Panc1 (cell line): ENCODE data around the gene NCKAP5L. TPM values are rescaled to one million over a fixed set of nuclear protein-coding genes. Genes with fewer than 3 reads are reported as not detected.

Experiments
- ATAC-seq: fragments of 200-7000 bp; cut with Tn5 transposase; 2 replicates; pipeline ENCODE4 v1.9.1; 2020; ENCODE audit warnings: mild to moderate bottlenecking, moderate library complexity
- BruUV-seq: library from RNA; stranded (reverse); fragments of 400-500 nt; replicated peaks from 2 replicates; lab custom pipeline; 2021; lab: Mats Ljungman, UMichigan
- CTCF ChIA-PET: fragments of 300-600 bp; sonication (Branson Sonifier 250); formaldehyde crosslinking; loops from one replicate; lab custom pipeline; 2022; ENCODE audit warnings: antibody characterized with exemption; lab: Charles Lee
- POLR2A ChIA-PET: fragments of 300-600 bp; sonication (Branson Sonifier 250); formaldehyde crosslinking; loops from one replicate; lab custom pipeline; 2022; ENCODE audit warnings: antibody characterized with exemption; lab: Charles Lee
- DNase-seq: peaks from one replicate; pipeline ENCODE4 v3.0.0-alpha.2; 2010; ENCODE audit warnings: low read depth, low spot score
- H3K27ac ChIP-seq: 2 replicates; pipeline ENCODE4 v1.5.1; 2011; ENCODE audit warnings: mild to moderate bottlenecking, low read length, inconsistent platforms
- H3K27me3 ChIP-seq: fragments of 200-500 bp; sonication (Bioruptor generic); 2 replicates; pipeline ENCODE4 v1.6.0; 2014; ENCODE audit warnings: low read length, inconsistent platforms; ENCODE audit not compliant: control insufficient read depth, insufficient read depth
- H3K36me3 ChIP-seq: fragments of 200-500 bp; sonication (Bioruptor generic); 2 replicates; pipeline ENCODE4 v1.5.1; 2014; ENCODE audit warnings: inconsistent platforms, mild to moderate bottlenecking, low read length, moderate library complexity; ENCODE audit not compliant: control insufficient read depth, insufficient read depth
- H3K4me1 ChIP-seq: 2 replicates; pipeline ENCODE4 v1.5.1; 2011; ENCODE audit warnings: inconsistent platforms, mild to moderate bottlenecking, low read length, moderate library complexity; ENCODE audit not compliant: control insufficient read depth, insufficient read depth
- H3K4me3 ChIP-seq, 2 experiments: 2 replicates each; pipeline ENCODE4 v1.5.1; 2011 to 2012; ENCODE audit warnings: low read depth in 2 of 2, low read length in 2 of 2, mild to moderate bottlenecking in 2 of 2, inconsistent platforms in 1 of 2, moderate library complexity in 1 of 2
- H3K9me3 ChIP-seq: fragments of 200-500 bp; sonication (Bioruptor generic); 2 replicates; pipeline ENCODE4 v1.5.1; 2014; ENCODE audit warnings: low read depth, mild to moderate bottlenecking, inconsistent platforms, low read length, moderate library complexity; ENCODE audit not compliant: control insufficient read depth, insufficient read depth
- CTCF ChIP-seq: fragments of 450-650 bp; IDR thresholded peaks from 2 replicates; pipeline ENCODE4 v1.5.1; 2017; ENCODE audit warnings: mild to moderate bottlenecking
- POLR2AphosphoS5 ChIP-seq: IDR thresholded peaks from 2 replicates; pipeline ENCODE4 v1.6.1; 2012; ENCODE audit warnings: mild to moderate bottlenecking, low read depth, low read length, moderate library complexity
- REST ChIP-seq, 2 experiments: IDR thresholded peaks; 2 replicates each; pipeline ENCODE4 v1.6.1; 2011 to 2012; ENCODE audit warnings: low read depth in 2 of 2, control low read depth in 1 of 2, low read length in 1 of 2, mild to moderate bottlenecking in 1 of 2, moderate library complexity in 1 of 2; ENCODE audit not compliant: insufficient read depth in 1 of 2
- SIN3A ChIP-seq: IDR thresholded peaks from 2 replicates; pipeline ENCODE4 v1.6.1; 2012; ENCODE audit warnings: low read depth, mild to moderate bottlenecking, low read length, moderate library complexity, borderline replicate concordance; ENCODE audit not compliant: insufficient read depth
- TCF7L2 ChIP-seq: IDR thresholded peaks from 2 replicates; pipeline ENCODE4 v1.6.1; 2011; ENCODE audit warnings: mild to moderate bottlenecking, low read depth, low read length, inconsistent platforms
- in situ Hi-C: cut with HindIII; loops from 2 replicates; pipeline ENCODE4 v1.10.0; 2016; ENCODE audit warnings: low sequenced_read_pairs, low pct_unique_long_range_greater_than_20kb
- intact Hi-C: fragments of 100-400 bp; cut with micrococcal nuclease; formaldehyde crosslinking; loops from one replicate; pipeline ENCODE4 v1.10.0; 2022; ENCODE audit not compliant: unreplicated experiment
- total RNA-seq: library from RNA; stranded (reverse); gene quantifications from one replicate; pipeline ENCODE4 v1.2.1, GENCODE V29; 2021; ENCODE audit not compliant: unreplicated experiment

NCKAP5L gene
- total RNA-seq, 1 experiment from 2014 or later: 17.3 TPM

GRCh38 chr12:49764126-49764525, 64.1 kb downstream of the NCKAP5L start:
- in situ Hi-C loops: no loop called here

GRCh38 chr12:49763006-49763591, 65.1 kb downstream of the NCKAP5L start:
- no peaks in the 10 kb centered on the region for H3K4me1 ChIP-seq
- TF ChIP-seq REST (IDR thresholded peaks at IDR 0.05; ENCODE audit: insufficient read depth in 1 of 2, low read depth in 2 of 2, low read length in 1 of 2): no peak
- peak; percentile 90 for TF ChIP-seq CTCF
- TF ChIP-seq SIN3A: no peak
- no peak for TF ChIP-seq TCF7L2
- ATAC-seq (peak; percentile 58; the same call in 1 of the 2 replicates), DNase-seq (no peak)
- CTCF ChIA-PET: interaction anchor here (1.1 kb wide), 2 partner anchors 14 to 251 kb away, joined by 3 to 5 read pairs; no protein-coding TSS in a partner anchor
- intact Hi-C loops: no loop called here
- POLR2A ChIA-PET: no interaction called here
- no peak overlapping the region for H3K4me3 ChIP-seq
- no TSS peak for BruUV-seq
- in situ Hi-C loops: no loop called here
- no peaks in the 10 kb centered on the region for H3K9me3 ChIP-seq
- H3K36me3 ChIP-seq: peaks cover 33% of the 10 kb centered on the region
- no peak overlapping the region for H3K27ac ChIP-seq
- no peaks in the 10 kb centered on the region for H3K27me3 ChIP-seq

More at GRCh38 chr12:49764126-49764525, 64.1 kb downstream of the NCKAP5L start:
- Histone ChIP-seq H3K27ac (no peak overlapping the region), H3K4me3 (no peak overlapping the region), H3K36me3 (peaks cover 24% of the 10 kb centered on the region), H3K9me3 (no peaks in the 10 kb centered on the region), H3K4me1 (no peaks in the 10 kb centered on the region), H3K27me3 (no peaks in the 10 kb centered on the region)
- ChIA-PET CTCF (interaction anchor here (0.8 to 1.1 kb wide), 2 partner anchors 13 to 75 kb away, joined by 3 to 5 read pairs; no protein-coding TSS in a partner anchor), POLR2A (interaction anchor here (1.0 to 1.1 kb wide), 2 partner anchors 22 to 23 kb away, joined by 3 read pairs; no protein-coding TSS in a partner anchor)
- ATAC-seq: no peak
- no peak for DNase-seq
- intact Hi-C loops: no loop called here
- no TSS peak for BruUV-seq
- TF ChIP-seq CTCF: no peak
- TF ChIP-seq TCF7L2: no peak
- TF ChIP-seq SIN3A: no peak
- TF ChIP-seq POLR2AphosphoS5: no peak
- no peak for TF ChIP-seq REST (IDR thresholded peaks at IDR 0.05; ENCODE audit: insufficient read depth in 1 of 2, low read depth in 2 of 2, low read length in 1 of 2)
